BE2C (cell line): ENCODE data around the gene LLPH.

Experiments
- DNase-seq: peaks from one replicate; pipeline ENCODE4 v3.0.0-alpha.2; 2020
- H3K27me3 ChIP-seq: fragments of 250-450 bp; sonication (Bioruptor Pico); 2 replicates; pipeline ENCODE4 v1.5.1; 2020; ENCODE audit warnings: mild to moderate bottlenecking
- H3K36me3 ChIP-seq: fragments of 250-450 bp; sonication (Bioruptor Pico); 2 replicates; pipeline ENCODE4 v1.5.1; 2020; ENCODE audit warnings: mild to moderate bottlenecking
- H3K4me1 ChIP-seq: fragments of 250-450 bp; sonication (Bioruptor Pico); 2 replicates; pipeline ENCODE4 v1.5.1; 2020
- H3K4me3 ChIP-seq: 2 replicates; pipeline ENCODE4 v1.5.1; 2011; ENCODE audit warnings: low read depth, low read length
- H3K9me3 ChIP-seq: fragments of 250-450 bp; sonication (Bioruptor Pico); 2 replicates; pipeline ENCODE4 v1.5.1; 2020
- CTCF ChIP-seq: IDR thresholded peaks from 2 replicates; pipeline ENCODE4 v1.5.1; 2012; ENCODE audit warnings: mild to moderate bottlenecking, low read depth, low read length

The LLPH gene

DNA sequence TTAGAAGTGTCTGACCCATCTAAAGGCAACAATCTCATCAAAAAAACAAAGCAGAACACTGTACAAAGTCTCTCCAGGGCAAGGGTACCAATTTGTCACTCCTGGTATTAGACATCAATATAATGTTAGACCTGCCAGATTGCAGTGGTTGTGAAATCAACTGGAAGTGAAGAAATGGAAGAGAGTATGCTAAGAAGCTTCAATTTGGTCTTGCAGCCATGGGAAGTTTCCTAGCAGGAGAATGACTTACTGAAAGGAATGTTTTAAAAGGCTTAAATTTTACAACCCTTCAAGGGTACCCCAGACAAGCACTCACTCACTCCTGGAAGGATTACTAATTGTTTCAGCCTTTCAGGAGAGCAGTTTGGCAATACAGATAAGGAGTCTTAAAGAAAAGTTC is 18.9 kb downstream of the LLPH start:
- H3K4me1 ChIP-seq: no peaks in the 10 kb centered on the region

DNA sequence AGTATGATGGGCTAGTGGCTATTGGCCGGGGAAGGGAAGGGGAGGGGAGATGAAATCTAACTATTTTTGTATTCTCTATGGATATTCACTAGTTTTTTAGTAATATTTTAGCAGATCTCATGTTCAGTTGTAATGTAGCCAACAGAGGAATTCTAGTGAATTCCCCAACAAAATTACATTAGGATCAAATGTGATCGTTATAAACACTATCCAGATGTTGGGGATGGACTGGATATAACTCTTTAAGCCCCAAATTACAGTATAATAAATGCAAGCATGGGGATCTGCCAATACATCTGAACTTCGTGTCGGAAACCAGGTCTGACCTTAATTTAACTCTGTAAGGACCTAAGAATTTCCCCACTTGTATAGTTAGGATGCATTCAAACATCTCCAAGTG is 21.5 kb downstream of the LLPH start:
- H3K36me3 ChIP-seq: no peaks in the 10 kb centered on the region
- H3K4me3 ChIP-seq: no peak overlapping the region
- H3K27me3 ChIP-seq: no peaks in the 10 kb centered on the region; the same call in 1 of the 2 replicates
- no peak for TF ChIP-seq CTCF
- no peaks in the 10 kb centered on the region for H3K9me3 ChIP-seq
- no peaks in the 10 kb centered on the region for H3K4me1 ChIP-seq
- DNase-seq: no peak

More for the DNA sequence above, 18.9 kb downstream of the LLPH start:
- H3K9me3 ChIP-seq: no peaks in the 10 kb centered on the region
- DNase-seq: no peak
- no peak for TF ChIP-seq CTCF
- H3K4me3 ChIP-seq: no peak overlapping the region
- no peaks in the 10 kb centered on the region for H3K36me3 ChIP-seq
- H3K27me3 ChIP-seq: no peaks in the 10 kb centered on the region; the same call in 1 of the 2 replicates

GRCh38 chr12:66108386-66108785 is 22.2 kb downstream of the LLPH start:
- H3K27me3 ChIP-seq: no peaks in the 10 kb centered on the region; the same call in 1 of the 2 replicates
- DNase-seq: no peak
- no peak overlapping the region for H3K4me3 ChIP-seq

GRCh38 chr12:66107451-66107915 is 23.1 kb downstream of the LLPH start:
- no peaks in the 10 kb centered on the region for H3K9me3 ChIP-seq
- H3K4me1 ChIP-seq: no peaks in the 10 kb centered on the region

More at GRCh38 chr12:66108386-66108785, 22.2 kb downstream of the LLPH start:
- TF ChIP-seq CTCF: no peak
- no peaks in the 10 kb centered on the region for H3K4me1 ChIP-seq
- no peaks in the 10 kb centered on the region for H3K9me3 ChIP-seq
- no peaks in the 10 kb centered on the region for H3K36me3 ChIP-seq

GRCh38 chr12:66103016-66103913 is 27.3 kb downstream of the LLPH start:
- 0 out of 2 replicates have a peak, but pooled peaks have one; percentile 24 for TF ChIP-seq CTCF
- no peak for DNase-seq
- Histone ChIP-seq H3K4me1 (no peaks in the 10 kb centered on the region), H3K4me3 (no peak overlapping the region), H3K36me3 (no peaks in the 10 kb centered on the region), H3K27me3 (no peaks in the 10 kb centered on the region), H3K9me3 (no peaks in the 10 kb centered on the region)

More at GRCh38 chr12:66107451-66107915, 23.1 kb downstream of the LLPH start:
- TF ChIP-seq CTCF: peak; percentile 76
- DNase-seq: peak; percentile 65
- H3K4me3 ChIP-seq: no peak overlapping the region
- H3K36me3 ChIP-seq: no peaks in the 10 kb centered on the region
- H3K27me3 ChIP-seq: no peaks in the 10 kb centered on the region; the same call in 1 of the 2 replicates
